Measurements from ENCODE around the gene C3orf49.

The C3orf49 gene

GRCh38 chr3:63847718-63848450, 28.8 kb downstream of the C3orf49 start:
- H3K4me1 ChIP-seq (ENCODE audit: control insufficient read depth in 1 of 2, insufficient read depth in 2 of 2, low read length in 2 of 2), result no peaks in the 10 kb centered on the region
- H3K27ac ChIP-seq (ENCODE audit: low read depth, low read length), result no peak overlapping the region
- no peak overlapping the region for H3K4me3 ChIP-seq (ENCODE audit: low read depth in 1 of 2, low read length in 2 of 2)
- no peak overlapping the region for H3K9ac ChIP-seq (ENCODE audit: low read depth in 1 of 2, low read length in 2 of 2)
- H3K9me3 ChIP-seq (ENCODE audit: control insufficient read depth in 1 of 2, low read length in 2 of 2), result no peaks in the 10 kb centered on the region
- H3K27me3 ChIP-seq (ENCODE audit: control insufficient read depth in 1 of 2, insufficient read depth in 2 of 2, low read length in 2 of 2), result no peaks in the 10 kb centered on the region
- H3K36me3 ChIP-seq (ENCODE audit: control insufficient read depth in 1 of 2, insufficient read depth in 2 of 2, low read length in 2 of 2), result no peaks in the 10 kb centered on the region

GRCh38 chr3:63849175-63849574, 30.1 kb downstream of the C3orf49 start:
- H3K4me1 ChIP-seq (ENCODE audit: control insufficient read depth in 1 of 2, insufficient read depth in 2 of 2, low read length in 2 of 2), result no peaks in the 10 kb centered on the region
- no peak overlapping the region for H3K4me3 ChIP-seq (ENCODE audit: low read depth in 1 of 2, low read length in 2 of 2)
- no peaks in the 10 kb centered on the region for H3K27me3 ChIP-seq (ENCODE audit: control insufficient read depth in 1 of 2, insufficient read depth in 2 of 2, low read length in 2 of 2)
- no peak overlapping the region for H3K27ac ChIP-seq (ENCODE audit: low read depth, low read length)
- H3K9ac ChIP-seq (ENCODE audit: low read depth in 1 of 2, low read length in 2 of 2), result no peak overlapping the region
- no peaks in the 10 kb centered on the region for H3K36me3 ChIP-seq (ENCODE audit: control insufficient read depth in 1 of 2, insufficient read depth in 2 of 2, low read length in 2 of 2)
- H3K9me3 ChIP-seq (ENCODE audit: control insufficient read depth in 1 of 2, low read length in 2 of 2), result no peaks in the 10 kb centered on the region

GRCh38 chr3:63851287-63851686, 32.2 kb downstream of the C3orf49 start:
- H3K4me1 ChIP-seq (ENCODE audit: control insufficient read depth in 1 of 2, insufficient read depth in 2 of 2, low read length in 2 of 2), result no peaks in the 10 kb centered on the region

GRCh38 chr3:63853106-63853505, 34.0 kb downstream of the C3orf49 start:
- H3K4me3 ChIP-seq (ENCODE audit: low read depth in 1 of 2, low read length in 2 of 2), result no peak overlapping the region
- no peaks in the 10 kb centered on the region for H3K9me3 ChIP-seq (ENCODE audit: control insufficient read depth in 1 of 2, low read length in 2 of 2)
- no peaks in the 10 kb centered on the region for H3K27me3 ChIP-seq (ENCODE audit: control insufficient read depth in 1 of 2, insufficient read depth in 2 of 2, low read length in 2 of 2)
- no peaks in the 10 kb centered on the region for H3K36me3 ChIP-seq (ENCODE audit: control insufficient read depth in 1 of 2, insufficient read depth in 2 of 2, low read length in 2 of 2)
- H3K27ac ChIP-seq (ENCODE audit: low read depth, low read length), result no peak overlapping the region
- no peak overlapping the region for H3K9ac ChIP-seq (ENCODE audit: low read depth in 1 of 2, low read length in 2 of 2)
- no peaks in the 10 kb centered on the region for H3K4me1 ChIP-seq (ENCODE audit: control insufficient read depth in 1 of 2, insufficient read depth in 2 of 2, low read length in 2 of 2)

More at GRCh38 chr3:63851287-63851686, 32.2 kb downstream of the C3orf49 start:
- Histone ChIP-seq H3K4me3 (ENCODE audit: low read depth in 1 of 2, low read length in 2 of 2) (no peak overlapping the region), H3K27me3 (ENCODE audit: control insufficient read depth in 1 of 2, insufficient read depth in 2 of 2, low read length in 2 of 2) (no peaks in the 10 kb centered on the region), H3K36me3 (ENCODE audit: control insufficient read depth in 1 of 2, insufficient read depth in 2 of 2, low read length in 2 of 2) (no peaks in the 10 kb centered on the region), H3K9ac (ENCODE audit: low read depth in 1 of 2, low read length in 2 of 2) (no peak overlapping the region), H3K9me3 (ENCODE audit: control insufficient read depth in 1 of 2, low read length in 2 of 2) (no peaks in the 10 kb centered on the region), H3K27ac (ENCODE audit: low read depth, low read length) (no peak overlapping the region)

GRCh38 chr3:63855333-63855940, 36.3 kb downstream of the C3orf49 start:
- H3K9ac ChIP-seq (ENCODE audit: low read depth in 1 of 2, low read length in 2 of 2), result no peak overlapping the region

GRCh38 chr3:63857311-63857710, 38.2 kb downstream of the C3orf49 start:
- no peaks in the 10 kb centered on the region for H3K27me3 ChIP-seq (ENCODE audit: control insufficient read depth in 1 of 2, insufficient read depth in 2 of 2, low read length in 2 of 2)
- H3K9me3 ChIP-seq (ENCODE audit: control insufficient read depth in 1 of 2, low read length in 2 of 2), result no peaks in the 10 kb centered on the region
- no peak overlapping the region for H3K27ac ChIP-seq (ENCODE audit: low read depth, low read length)
- no peaks in the 10 kb centered on the region for H3K36me3 ChIP-seq (ENCODE audit: control insufficient read depth in 1 of 2, insufficient read depth in 2 of 2, low read length in 2 of 2)
- H3K9ac ChIP-seq (ENCODE audit: low read depth in 1 of 2, low read length in 2 of 2), result no peak overlapping the region
- H3K4me3 ChIP-seq (ENCODE audit: low read depth in 1 of 2, low read length in 2 of 2), result no peak overlapping the region
- H3K4me1 ChIP-seq (ENCODE audit: control insufficient read depth in 1 of 2, insufficient read depth in 2 of 2, low read length in 2 of 2), result peaks cover 14 to 22% of the 10 kb centered on the region in 2 donors

More at GRCh38 chr3:63855333-63855940, 36.3 kb downstream of the C3orf49 start:
- Histone ChIP-seq H3K4me1 (ENCODE audit: control insufficient read depth in 1 of 2, insufficient read depth in 2 of 2, low read length in 2 of 2) (peaks cover 0 to 4% of the 10 kb centered on the region in 2 donors), H3K27me3 (ENCODE audit: control insufficient read depth in 1 of 2, insufficient read depth in 2 of 2, low read length in 2 of 2) (no peaks in the 10 kb centered on the region), H3K9me3 (ENCODE audit: control insufficient read depth in 1 of 2, low read length in 2 of 2) (no peaks in the 10 kb centered on the region), H3K4me3 (ENCODE audit: low read depth in 1 of 2, low read length in 2 of 2) (no peak overlapping the region), H3K36me3 (ENCODE audit: control insufficient read depth in 1 of 2, insufficient read depth in 2 of 2, low read length in 2 of 2) (no peaks in the 10 kb centered on the region), H3K27ac (ENCODE audit: low read depth, low read length) (no peak overlapping the region)

GRCh38 chr3:63860776-63861175, 41.7 kb downstream of the C3orf49 start:
- Histone ChIP-seq H3K4me3 (ENCODE audit: low read depth in 1 of 2, low read length in 2 of 2) (peak overlapping the region in 1 of 2 donors; percentile 38), H3K27ac (ENCODE audit: low read depth, low read length) (no peak overlapping the region), H3K9ac (ENCODE audit: low read depth in 1 of 2, low read length in 2 of 2) (no peak overlapping the region), H3K4me1 (ENCODE audit: control insufficient read depth in 1 of 2, insufficient read depth in 2 of 2, low read length in 2 of 2) (peaks cover 29 to 32% of the 10 kb centered on the region in 2 donors), H3K9me3 (ENCODE audit: control insufficient read depth in 1 of 2, low read length in 2 of 2) (no peaks in the 10 kb centered on the region), H3K36me3 (ENCODE audit: control insufficient read depth in 1 of 2, insufficient read depth in 2 of 2, low read length in 2 of 2) (no peaks in the 10 kb centered on the region), H3K27me3 (ENCODE audit: control insufficient read depth in 1 of 2, insufficient read depth in 2 of 2, low read length in 2 of 2) (no peaks in the 10 kb centered on the region)

GRCh38 chr3:63861306-63861705, 42.2 kb downstream of the C3orf49 start:
- Histone ChIP-seq H3K36me3 (ENCODE audit: control insufficient read depth in 1 of 2, insufficient read depth in 2 of 2, low read length in 2 of 2) (no peaks in the 10 kb centered on the region), H3K27me3 (ENCODE audit: control insufficient read depth in 1 of 2, insufficient read depth in 2 of 2, low read length in 2 of 2) (no peaks in the 10 kb centered on the region), H3K9ac (ENCODE audit: low read depth in 1 of 2, low read length in 2 of 2) (no peak overlapping the region), H3K9me3 (ENCODE audit: control insufficient read depth in 1 of 2, low read length in 2 of 2) (no peaks in the 10 kb centered on the region), H3K4me1 (ENCODE audit: control insufficient read depth in 1 of 2, insufficient read depth in 2 of 2, low read length in 2 of 2) (peaks cover 29 to 32% of the 10 kb centered on the region in 2 donors), H3K4me3 (ENCODE audit: low read depth in 1 of 2, low read length in 2 of 2) (peak overlapping the region in 1 of 2 donors; percentile 38), H3K27ac (ENCODE audit: low read depth, low read length) (no peak overlapping the region)

- H3K4me3 ChIP-seq (ENCODE audit: low read depth in 1 of 2, low read length in 2 of 2), result peak overlapping the region; percentile 76 to 87
- H3K9me3 ChIP-seq (ENCODE audit: control insufficient read depth in 1 of 2, low read length in 2 of 2), result no peaks in the 10 kb centered on the region
- peaks cover 29 to 32% of the 10 kb centered on the region in 2 donors for H3K4me1 ChIP-seq (ENCODE audit: control insufficient read depth in 1 of 2, insufficient read depth in 2 of 2, low read length in 2 of 2)
- peak overlapping the region; percentile 75 to 81 for H3K9ac ChIP-seq (ENCODE audit: low read depth in 1 of 2, low read length in 2 of 2)
- no peak overlapping the region for H3K27ac ChIP-seq (ENCODE audit: low read depth, low read length)
- no peaks in the 10 kb centered on the region for H3K27me3 ChIP-seq (ENCODE audit: control insufficient read depth in 1 of 2, insufficient read depth in 2 of 2, low read length in 2 of 2)
- H3K36me3 ChIP-seq (ENCODE audit: control insufficient read depth in 1 of 2, insufficient read depth in 2 of 2, low read length in 2 of 2), result no peaks in the 10 kb centered on the region
These were observed 43.7 kb downstream of the C3orf49 start for GRCh38 chr3:63862804-63863149.

- Histone ChIP-seq H3K27ac (ENCODE audit: low read depth, low read length) (peak within 1 kb of the TSS; percentile 80), H3K27me3 (ENCODE audit: control insufficient read depth in 1 of 2, insufficient read depth in 2 of 2, low read length in 2 of 2) (no peaks in the 10 kb centered on the region), H3K9ac (ENCODE audit: low read depth in 1 of 2, low read length in 2 of 2) (peak within 1 kb of the TSS; percentile 75 to 82), H3K9me3 (ENCODE audit: control insufficient read depth in 1 of 2, low read length in 2 of 2) (no peaks in the 10 kb centered on the region), H3K4me3 (ENCODE audit: low read depth in 1 of 2, low read length in 2 of 2) (peak within 1 kb of the TSS; percentile 81 to 87), H3K4me1 (ENCODE audit: control insufficient read depth in 1 of 2, insufficient read depth in 2 of 2, low read length in 2 of 2) (peaks cover 29 to 32% of the 10 kb centered on the region in 2 donors), H3K36me3 (ENCODE audit: control insufficient read depth in 1 of 2, insufficient read depth in 2 of 2, low read length in 2 of 2) (no peaks in the 10 kb centered on the region)
These were observed 44.3 kb downstream of the C3orf49 start, which contains the start of the genes ATXN7 and THOC7 for GRCh38 chr3:63863150-63864007. TSS of gene ATXN7 (plus strand) at chr3:63863867. CDS start at chr3:63912599, 48,732 bp downstream. TSS of gene THOC7 (minus strand) at chr3:63863805. CDS start at chr3:63863790, 15 bp downstream.

Data from duodenal mucosa (tissue), 2 donors.